ENCODE results near the gene RAPGEF2. TPM values are rescaled to one million over a fixed set of nuclear protein-coding genes. Genes with fewer than 3 reads are reported as not detected.

The RAPGEF2 gene
- total and polyA plus RNA-seq, 7 donors = 4.6 to 35.2 (median 20.4) TPM

DNA sequence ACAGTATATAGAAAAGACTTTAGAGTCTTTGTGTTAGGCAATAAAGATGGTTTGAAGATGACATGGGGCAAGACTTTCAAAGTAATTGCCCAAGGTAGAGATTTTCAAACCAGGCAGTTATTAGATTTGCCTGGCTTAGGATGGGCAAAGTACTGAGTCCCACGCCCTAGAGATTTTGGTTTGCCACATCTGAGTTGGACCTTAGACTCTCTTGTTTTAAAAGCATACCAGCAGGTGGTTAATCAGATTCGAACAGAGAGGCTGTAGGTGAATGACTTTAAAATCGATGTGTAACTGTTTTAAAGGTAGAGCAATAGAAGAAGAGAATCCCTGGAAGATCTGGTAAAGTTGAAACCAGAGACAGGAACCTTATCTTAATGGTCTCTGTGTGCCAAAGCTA is 121.5 kb downstream of the RAPGEF2 start:
- Histone ChIP-seq H3K9me3 (no peaks in the 10 kb centered on the region), H3K4me3 (no peak overlapping the region), H3K36me3 (ENCODE audit: insufficient read depth in 1 of 2, low read depth in 1 of 2) (no peaks in the 10 kb centered on the region), H3K27ac (no peak overlapping the region), H3K27me3 (ENCODE audit: insufficient read depth in 3 of 3, low read length in 2 of 3) (no peaks in the 10 kb centered on the region), H3K4me1 (peaks cover 38% of the 10 kb centered on the region)
- no peak for DNase-seq
- TF ChIP-seq, protein P1, sequence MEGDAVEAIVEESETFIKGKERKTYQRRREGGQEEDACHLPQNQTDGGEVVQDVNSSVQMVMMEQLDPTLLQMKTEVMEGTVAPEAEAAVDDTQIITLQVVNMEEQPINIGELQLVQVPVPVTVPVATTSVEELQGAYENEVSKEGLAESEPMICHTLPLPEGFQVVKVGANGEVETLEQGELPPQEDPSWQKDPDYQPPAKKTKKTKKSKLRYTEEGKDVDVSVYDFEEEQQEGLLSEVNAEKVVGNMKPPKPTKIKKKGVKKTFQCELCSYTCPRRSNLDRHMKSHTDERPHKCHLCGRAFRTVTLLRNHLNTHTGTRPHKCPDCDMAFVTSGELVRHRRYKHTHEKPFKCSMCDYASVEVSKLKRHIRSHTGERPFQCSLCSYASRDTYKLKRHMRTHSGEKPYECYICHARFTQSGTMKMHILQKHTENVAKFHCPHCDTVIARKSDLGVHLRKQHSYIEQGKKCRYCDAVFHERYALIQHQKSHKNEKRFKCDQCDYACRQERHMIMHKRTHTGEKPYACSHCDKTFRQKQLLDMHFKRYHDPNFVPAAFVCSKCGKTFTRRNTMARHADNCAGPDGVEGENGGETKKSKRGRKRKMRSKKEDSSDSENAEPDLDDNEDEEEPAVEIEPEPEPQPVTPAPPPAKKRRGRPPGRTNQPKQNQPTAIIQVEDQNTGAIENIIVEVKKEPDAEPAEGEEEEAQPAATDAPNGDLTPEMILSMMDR (IDR thresholded peaks at IDR 0.05) = no peak
- WGBS, 3 donors = 83 to 94% (median 83%) methylated on average over 3 of the region's 3 CpGs
- no peak for ATAC-seq
- intact Hi-C loops (cut with DNase I) = loop anchor here in 1 of 2 donors (5.0 kb wide), 1 partner anchor 43 kb away; no protein-coding TSS in a partner anchor

DNA sequence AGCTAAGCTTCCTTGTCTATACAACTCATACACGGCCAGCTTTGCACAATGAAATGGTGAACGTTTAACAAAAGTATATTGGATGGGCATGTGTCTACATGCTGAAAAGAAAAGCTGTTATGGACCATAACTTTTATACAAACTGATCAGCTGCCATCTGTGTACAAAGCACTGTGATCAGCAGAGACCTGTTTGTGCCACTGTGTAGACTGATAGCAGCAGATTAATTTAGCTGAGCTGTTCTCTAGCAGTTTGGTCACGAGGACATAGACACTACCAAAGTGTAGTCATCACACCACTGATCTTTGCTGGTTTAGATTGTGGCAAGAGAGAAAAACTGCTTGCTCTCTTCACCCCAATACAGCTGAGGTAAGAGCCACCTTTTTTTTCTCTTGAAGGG is 124.5 kb downstream of the RAPGEF2 start:
- peak; percentile 83 to 90 (median 86) for ATAC-seq
- 28 to 48% (median 44%) methylated on average over 3 of the region's 3 CpGs for WGBS, 3 donors

DNA sequence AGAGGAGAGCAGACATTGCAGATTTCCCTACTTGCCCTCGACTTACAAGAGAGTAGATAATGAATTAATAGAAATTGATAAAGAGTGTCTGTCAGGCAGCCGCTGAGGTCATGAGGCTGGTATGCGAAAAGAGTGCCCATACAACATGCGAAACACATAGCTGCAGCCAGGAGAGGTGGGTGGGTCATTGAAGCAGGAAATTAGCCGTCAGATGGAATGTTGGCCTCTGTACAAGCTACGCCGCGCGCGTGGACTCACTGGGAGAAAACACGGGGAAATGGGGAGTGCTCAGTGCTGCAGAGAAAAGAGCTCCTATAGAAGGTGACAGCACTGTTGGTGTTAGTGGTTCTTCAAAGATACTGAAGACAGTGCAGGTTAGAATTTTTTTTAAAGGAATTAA is 125.1 kb downstream of the RAPGEF2 start:
- ATAC-seq (peak; percentile 85 to 89 (median 86)), DNase-seq (peak; percentile 64 to 79)
- TF ChIP-seq, protein P1 (IDR thresholded peaks at IDR 0.05) = peak; percentile 17
- Histone ChIP-seq H3K4me3 (peak overlapping the region; percentile 66), H3K27ac (peak overlapping the region; percentile 84), H3K4me1 (peaks cover 17% of the 10 kb centered on the region), H3K36me3 (ENCODE audit: insufficient read depth in 1 of 2, low read depth in 1 of 2) (no peaks in the 10 kb centered on the region), H3K9me3 (peaks cover 4% of the 10 kb centered on the region), H3K27me3 (ENCODE audit: insufficient read depth in 3 of 3, low read length in 2 of 3) (no peaks in the 10 kb centered on the region)
- 2 to 7% (median 3%) methylated on average over 11 of the region's 11 CpGs for WGBS, 3 donors
- intact Hi-C loops (cut with DNase I) = no loop called here

More for the DNA sequence above, 124.5 kb downstream of the RAPGEF2 start:
- Histone ChIP-seq H3K27ac (peak overlapping the region; percentile 84), H3K27me3 (ENCODE audit: insufficient read depth in 3 of 3, low read length in 2 of 3) (no peaks in the 10 kb centered on the region), H3K4me1 (peaks cover 20% of the 10 kb centered on the region), H3K4me3 (peak overlapping the region; percentile 66), H3K36me3 (ENCODE audit: insufficient read depth in 1 of 2, low read depth in 1 of 2) (no peaks in the 10 kb centered on the region), H3K9me3 (peaks cover 4% of the 10 kb centered on the region)
- no peak for DNase-seq
- TF ChIP-seq, protein P1 (IDR thresholded peaks at IDR 0.05) = no peak
- intact Hi-C loops (cut with DNase I) = no loop called here

DNA sequence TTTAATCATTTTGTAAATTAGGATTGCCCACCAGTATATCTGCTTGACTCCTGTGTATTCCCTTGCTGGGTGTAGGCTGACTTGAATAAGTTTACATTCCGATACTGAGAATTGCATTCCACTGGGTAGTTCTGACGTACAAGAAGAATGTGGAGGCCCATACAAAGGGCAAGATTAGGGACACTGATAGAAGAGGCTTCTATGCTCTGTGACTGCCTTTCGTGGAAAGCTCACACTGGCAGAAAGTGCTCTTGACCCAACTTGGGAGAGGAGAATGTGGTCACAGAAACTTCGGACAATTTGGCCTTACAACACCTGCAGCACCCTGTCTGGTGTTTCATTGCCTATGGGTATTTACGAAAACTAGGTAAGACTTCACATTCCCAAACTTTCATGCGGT is 126.3 kb downstream of the RAPGEF2 start:
- Histone ChIP-seq H3K36me3 (ENCODE audit: insufficient read depth in 1 of 2, low read depth in 1 of 2) (no peaks in the 10 kb centered on the region), H3K27ac (peak overlapping the region; percentile 84), H3K4me1 (peaks cover 15% of the 10 kb centered on the region), H3K4me3 (peak overlapping the region; percentile 66), H3K9me3 (peaks cover 11% of the 10 kb centered on the region), H3K27me3 (ENCODE audit: insufficient read depth in 3 of 3, low read length in 2 of 3) (no peaks in the 10 kb centered on the region)
- ATAC-seq = peak; percentile 25 to 44 (median 36)
- DNase-seq = no peak
- TF ChIP-seq, protein P1 (IDR thresholded peaks at IDR 0.05) = no peak
- WGBS, 3 donors = 32 to 41% (median 36%) methylated on average over 6 of the region's 6 CpGs
- intact Hi-C loops (cut with DNase I) = no loop called here
